ENCODE results near the gene CCDC196.

CCDC196 gene

DNA sequence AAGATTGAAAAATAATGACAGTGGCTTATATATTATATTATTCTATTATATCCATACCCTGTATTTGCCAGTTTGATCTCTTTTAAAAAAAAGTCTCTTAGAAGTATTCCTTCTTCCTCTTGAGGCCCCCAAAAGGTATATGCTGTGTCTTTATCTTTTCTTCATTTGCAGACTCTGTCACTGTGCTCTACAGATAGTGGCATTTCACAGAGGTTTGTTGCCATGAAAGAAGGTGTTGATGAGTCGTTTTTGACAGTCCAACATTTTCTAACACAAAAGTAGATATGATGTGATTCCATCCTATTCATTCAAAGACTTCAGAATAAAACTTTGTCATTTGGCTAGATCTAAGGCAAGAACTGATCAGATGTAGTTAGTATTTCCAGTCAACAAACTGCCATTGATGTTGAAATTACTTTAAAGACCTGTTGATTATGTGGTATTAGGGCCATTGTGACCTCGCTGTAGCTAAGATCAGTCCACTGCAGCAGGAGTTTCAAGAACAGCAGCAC lies at the start of gene CCDC196:
TSS of gene CCDC196 (plus strand) at position 462 of the 512 bp plus-strand sequence. CDS start 132 bp downstream, outside the sequence.
- no peak within 1 kb of the TSS for H3K4me3 ChIP-seq (ENCODE audit: low read depth, low read length)
- DNase-seq (ENCODE audit: low read depth) = no peak
- TF ChIP-seq, protein P1, sequence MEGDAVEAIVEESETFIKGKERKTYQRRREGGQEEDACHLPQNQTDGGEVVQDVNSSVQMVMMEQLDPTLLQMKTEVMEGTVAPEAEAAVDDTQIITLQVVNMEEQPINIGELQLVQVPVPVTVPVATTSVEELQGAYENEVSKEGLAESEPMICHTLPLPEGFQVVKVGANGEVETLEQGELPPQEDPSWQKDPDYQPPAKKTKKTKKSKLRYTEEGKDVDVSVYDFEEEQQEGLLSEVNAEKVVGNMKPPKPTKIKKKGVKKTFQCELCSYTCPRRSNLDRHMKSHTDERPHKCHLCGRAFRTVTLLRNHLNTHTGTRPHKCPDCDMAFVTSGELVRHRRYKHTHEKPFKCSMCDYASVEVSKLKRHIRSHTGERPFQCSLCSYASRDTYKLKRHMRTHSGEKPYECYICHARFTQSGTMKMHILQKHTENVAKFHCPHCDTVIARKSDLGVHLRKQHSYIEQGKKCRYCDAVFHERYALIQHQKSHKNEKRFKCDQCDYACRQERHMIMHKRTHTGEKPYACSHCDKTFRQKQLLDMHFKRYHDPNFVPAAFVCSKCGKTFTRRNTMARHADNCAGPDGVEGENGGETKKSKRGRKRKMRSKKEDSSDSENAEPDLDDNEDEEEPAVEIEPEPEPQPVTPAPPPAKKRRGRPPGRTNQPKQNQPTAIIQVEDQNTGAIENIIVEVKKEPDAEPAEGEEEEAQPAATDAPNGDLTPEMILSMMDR (IDR thresholded peaks at IDR 0.05; ENCODE audit: low read depth, low read length, missing control alignments) = no peak
- in situ Hi-C loops (cut with HindIII; ENCODE audit: low sequenced_read_pairs) = loop anchor here (25.0 kb wide), 1 partner anchor 626 kb away; no protein-coding TSS in a partner anchor

GRCh38 chr14:66440801-66441200 lies 45.4 kb upstream of the CCDC196 start:
- in situ Hi-C loops (cut with HindIII; ENCODE audit: low sequenced_read_pairs) = no loop called here
- H3K4me3 ChIP-seq (ENCODE audit: low read depth, low read length) = no peak overlapping the region
- TF ChIP-seq, protein P1 (IDR thresholded peaks at IDR 0.05; ENCODE audit: low read depth, low read length, missing control alignments) = no peak
- DNase-seq (ENCODE audit: low read depth) = no peak

DNA sequence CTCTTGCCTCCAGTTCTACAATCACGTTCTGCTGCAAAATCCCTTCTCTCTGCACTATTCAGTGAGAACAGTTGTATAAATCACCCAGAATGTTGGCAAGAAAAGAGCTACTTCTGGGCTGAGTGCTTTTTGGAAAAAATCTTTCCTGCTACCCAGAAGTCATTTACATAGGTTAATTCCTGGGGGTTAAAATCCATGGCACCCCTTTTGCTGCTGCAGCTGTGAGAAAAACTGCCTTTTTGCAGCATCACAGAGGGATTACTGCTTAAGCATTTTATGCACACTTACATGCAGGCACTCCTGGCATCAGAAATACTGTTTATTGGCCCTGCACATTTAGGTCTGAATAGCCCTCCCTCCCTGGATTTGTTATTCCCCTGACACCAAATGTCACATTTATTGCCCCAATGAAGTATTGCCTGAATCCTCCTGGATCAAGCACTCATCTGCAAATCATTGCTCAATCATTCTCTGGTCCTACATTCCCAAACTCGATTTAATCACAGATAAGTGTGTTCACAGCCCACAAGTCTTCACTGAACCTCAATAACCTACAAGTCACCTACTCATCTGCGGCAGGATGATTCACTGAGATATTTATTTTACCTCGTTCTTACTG lies 43.1 kb upstream of the CCDC196 start:
- in situ Hi-C loops (cut with HindIII; ENCODE audit: low sequenced_read_pairs) = no loop called here
- TF ChIP-seq, protein P1 (IDR thresholded peaks at IDR 0.05; ENCODE audit: low read depth, low read length, missing control alignments) = no peak
- DNase-seq (ENCODE audit: low read depth) = no peak
- no peak overlapping the region for H3K4me3 ChIP-seq (ENCODE audit: low read depth, low read length)

DNA sequence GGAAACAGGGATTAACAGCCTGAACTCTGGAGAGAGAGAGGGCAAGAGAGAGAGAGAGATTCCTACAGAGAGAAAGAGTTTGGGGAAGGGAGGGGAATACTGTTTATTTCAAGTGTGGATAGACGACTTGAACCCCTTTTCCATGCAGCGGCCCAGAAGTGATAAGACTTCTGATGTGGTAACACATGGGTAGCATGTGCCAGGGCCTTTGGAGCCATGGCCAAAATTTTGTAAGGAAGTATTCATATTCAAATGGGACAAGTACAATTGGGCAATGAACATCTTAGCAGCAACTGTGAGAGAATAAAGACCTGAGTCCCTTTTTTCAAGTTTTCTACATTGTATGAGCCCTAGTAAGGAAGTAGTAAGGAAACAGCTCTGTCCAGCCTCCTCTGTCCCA lies 42.4 kb upstream of the CCDC196 start:
- in situ Hi-C loops (cut with HindIII; ENCODE audit: low sequenced_read_pairs) = no loop called here
- TF ChIP-seq, protein P1 (IDR thresholded peaks at IDR 0.05; ENCODE audit: low read depth, low read length, missing control alignments) = no peak
- H3K4me3 ChIP-seq (ENCODE audit: low read depth, low read length) = no peak overlapping the region
- DNase-seq (ENCODE audit: low read depth) = no peak

GRCh38 chr14:66444271-66444927 lies 41.8 kb upstream of the CCDC196 start:
- in situ Hi-C loops (cut with HindIII; ENCODE audit: low sequenced_read_pairs) = no loop called here
- no peak for DNase-seq (ENCODE audit: low read depth)
- no peak overlapping the region for H3K4me3 ChIP-seq (ENCODE audit: low read depth, low read length)
- TF ChIP-seq, protein P1 (IDR thresholded peaks at IDR 0.05; ENCODE audit: low read depth, low read length, missing control alignments) = no peak

GRCh38 chr14:66445936-66446335 lies 40.2 kb upstream of the CCDC196 start:
- TF ChIP-seq, protein P1 (IDR thresholded peaks at IDR 0.05; ENCODE audit: low read depth, low read length, missing control alignments) = no peak
- DNase-seq (ENCODE audit: low read depth) = no peak
- in situ Hi-C loops (cut with HindIII; ENCODE audit: low sequenced_read_pairs) = no loop called here
- H3K4me3 ChIP-seq (ENCODE audit: low read depth, low read length) = no peak overlapping the region
